Naive thymus-derived CD4-positive, alpha-beta T cell (primary cell): Measurements from ENCODE around the gene ZDHHC1. TPM values are rescaled to one million over a fixed set of nuclear protein-coding genes. Genes with fewer than 3 reads are reported as not detected.
"Not testable (repeated sequence)": the region's sequence is repeated elsewhere in the genome, so short reads cannot be mapped to it uniquely, and the experiment has no call there.

Experiments used
- ATAC-seq: fragments of 150-1000 bp; cut with Tn5 transposase; 2 replicates; pipeline ENCODE4 v1.10.0; 2021; ENCODE audit warnings: mild to moderate bottlenecking, moderate library complexity
- CTCF ChIA-PET: fragments of 350-600 bp; sonication (Branson Sonifier 250); formaldehyde crosslinking; loops from one replicate; lab custom pipeline; 2021; ENCODE audit warnings: antibody characterized with exemption; lab: Charles Lee
- POLR2A ChIA-PET: fragments of 350-600 bp; sonication (Branson Sonifier 250); formaldehyde crosslinking; loops from one replicate; lab custom pipeline; 2021; ENCODE audit warnings: antibody characterized with exemption, inconsistent platforms; lab: Charles Lee
- DNase-seq, 9 donors: peaks; one replicate each; pipeline versions ENCODE4 v3.0.0 to v3.0.0-alpha.2; 2020 to 2022; ENCODE audit warnings: mixed read lengths in 1 of 9
- H3K27ac ChIP-seq: one replicate; pipeline ENCODE4 v1.7.0; 2013; ENCODE audit warnings: mild to moderate bottlenecking, low read depth, low read length, moderate library complexity
- H3K27me3 ChIP-seq, 2 donors: one replicate each; pipeline ENCODE4 v1.7.0; 2013; ENCODE audit warnings: low read length in 2 of 2, mild to moderate bottlenecking in 2 of 2, moderate library complexity in 2 of 2; ENCODE audit not compliant: control insufficient read depth in 2 of 2, insufficient read depth in 2 of 2
- H3K36me3 ChIP-seq, 3 experiments: 1 replicate in 2 of 3; 2 replicates in 1 of 3; pipeline ENCODE4 v1.7.0; 2013; ENCODE audit warnings: low read length in 3 of 3, mild to moderate bottlenecking in 3 of 3, moderate library complexity in 1 of 3; ENCODE audit not compliant: insufficient read depth in 3 of 3, control insufficient read depth in 2 of 3
- H3K4me1 ChIP-seq, 2 donors: one replicate each; pipeline ENCODE4 v1.7.0; 2013; ENCODE audit warnings: low read length in 2 of 2, mild to moderate bottlenecking in 2 of 2, moderate library complexity in 1 of 2; ENCODE audit not compliant: control insufficient read depth in 2 of 2, insufficient read depth in 2 of 2
- H3K4me3 ChIP-seq: 2 replicates; pipeline ENCODE4 v1.7.0; 2013; ENCODE audit warnings: mild to moderate bottlenecking, low read length
- H3K9me3 ChIP-seq, 3 experiments: 1 replicate in 2 of 3; 2 replicates in 1 of 3; pipeline ENCODE4 v1.7.0; 2013; ENCODE audit warnings: low read length in 3 of 3; ENCODE audit not compliant: control insufficient read depth in 2 of 3
- H3K27ac Mint-ChIP-seq, 9 donors: one replicate each; pipeline ENCODE4 v1.8.0; 2020 to 2022; ENCODE audit warnings: mixed read lengths in 9 of 9, mild to moderate bottlenecking in 8 of 9, moderate library complexity in 5 of 9, inconsistent platforms in 2 of 9
- H3K27me3 Mint-ChIP-seq, 5 donors: one replicate each; pipeline ENCODE4 v1.8.0; 2021 to 2022; ENCODE audit warnings: mixed read lengths in 5 of 5, mild to moderate bottlenecking in 1 of 5
- H3K36me3 Mint-ChIP-seq, 5 donors: one replicate each; pipeline ENCODE4 v1.8.0; 2020 to 2022; ENCODE audit warnings: mixed read lengths in 5 of 5, mild to moderate bottlenecking in 3 of 5, inconsistent platforms in 1 of 5
- H3K4me1 Mint-ChIP-seq, 7 donors: one replicate each; pipeline ENCODE4 v1.8.0; 2020 to 2022; ENCODE audit warnings: mixed read lengths in 7 of 7, mild to moderate bottlenecking in 3 of 7, inconsistent platforms in 1 of 7
- H3K4me3 Mint-ChIP-seq, 10 donors: one replicate each; pipeline ENCODE4 v1.8.0; 2020 to 2022; ENCODE audit warnings: mild to moderate bottlenecking in 10 of 10, mixed read lengths in 10 of 10, moderate library complexity in 6 of 10, inconsistent platforms in 2 of 10
- H3K9me3 Mint-ChIP-seq, 11 donors: one replicate each; pipeline ENCODE4 v1.8.0; 2020 to 2022; ENCODE audit warnings: mixed read lengths in 11 of 11, mild to moderate bottlenecking in 4 of 11, inconsistent platforms in 1 of 11, moderate library complexity in 1 of 11
- intact Hi-C, 2 donors: fragments of 100-400 bp; cut with micrococcal nuclease; formaldehyde crosslinking; loops; one replicate each; pipeline ENCODE4 v1.15.1; 2023
- polyA plus RNA-seq, 2 donors: library from polyadenylated mRNA; unstranded; fragments of 300-500 nt; fragmentation: Illumina TruSeq; gene quantifications; one replicate each; pipeline ENCODE4 v1.2.3, GENCODE V29; 2021
- total RNA-seq, 6 experiments: library from RNA in 5 of 6; stranded (reverse) in 5 of 6; gene quantifications; 1 replicate in 5 of 6; 2 replicates in 1 of 6; pipeline ENCODE4 v1.2.3 and lab custom pipeline; 2021 to 2026

ZDHHC1 gene
- total and polyA plus RNA-seq, 7 experiments from 2014 or later = 0.34 to 3.6 (median 0.48) TPM; not detected in 4

DNA sequence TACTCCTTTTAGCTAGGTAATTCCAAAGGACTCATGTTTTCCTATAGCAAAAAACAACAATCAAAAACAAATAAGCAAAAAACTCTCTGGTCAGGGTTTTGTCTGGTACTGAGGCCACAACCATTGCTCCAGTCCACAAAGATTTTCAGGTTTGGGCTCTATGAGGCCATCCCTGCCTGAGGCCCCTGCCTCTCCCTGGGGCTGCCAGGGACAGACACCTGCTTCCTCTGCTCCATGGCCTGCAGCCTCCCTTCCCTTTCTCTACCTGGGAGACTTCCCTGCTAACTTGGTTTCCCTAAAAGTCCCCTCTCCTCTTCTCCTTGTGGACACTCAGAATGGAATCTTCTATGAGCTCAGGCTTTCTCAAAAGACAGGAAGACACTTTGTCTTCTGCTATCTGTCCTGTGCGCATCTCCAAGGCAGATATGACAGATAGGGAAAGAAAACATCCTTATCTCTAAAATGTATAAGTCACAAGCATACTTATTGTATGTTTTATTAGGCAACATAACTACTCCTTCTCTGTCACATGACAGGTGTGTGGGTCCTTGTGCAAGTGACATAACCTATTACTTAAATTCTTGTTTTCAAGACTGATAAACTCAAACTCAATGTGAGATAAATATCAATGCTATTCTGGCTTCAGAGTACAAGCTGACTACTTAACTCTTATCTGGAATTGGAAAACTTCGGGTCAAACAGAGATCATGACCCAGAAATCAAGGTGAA is 1.2 kb upstream of the ZDHHC1 start:
- no peak for DNase-seq

DNA sequence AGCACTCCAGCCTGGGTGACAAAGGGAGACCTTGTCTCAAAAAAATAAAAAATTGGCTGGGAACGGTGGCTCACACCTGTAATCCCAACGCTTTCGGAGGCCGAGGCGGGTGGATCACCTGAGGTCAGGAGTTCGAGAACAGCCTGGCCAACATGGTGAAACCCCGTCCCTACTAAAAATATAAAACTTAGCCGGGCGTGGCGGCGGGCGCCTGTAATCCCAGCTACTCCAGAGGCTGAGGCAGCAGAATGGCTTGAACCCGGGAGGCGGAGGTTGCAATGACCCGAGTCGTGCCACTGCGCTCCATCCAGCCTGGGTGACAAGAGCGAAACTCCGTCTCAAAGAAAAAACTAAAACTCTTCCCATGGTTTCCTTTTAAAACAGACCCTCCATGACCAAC is 856 bp downstream of the ZDHHC1 start:
- H3K27ac ChIP-seq, H3K9me3 ChIP-seq, H3K27me3 ChIP-seq, CTCF ChIA-PET, DNase-seq, H3K36me3 ChIP-seq, H3K9me3 Mint-ChIP-seq, H3K4me1 ChIP-seq, H3K36me3 Mint-ChIP-seq, ATAC-seq, POLR2A ChIA-PET: not testable (repeated sequence)
- Mint-ChIP-seq H3K4me3 (peak overlapping the region in 8 of 10 donors; percentile 38 to 80 (median 48)), H3K27me3 (peaks cover 22 to 44% (median 34%) of the 10 kb centered on the region in 5 donors), H3K27ac (peak overlapping the region in 2 of 9 donors; percentile 60 to 63), H3K4me1 (peaks cover 5 to 15% (median 10%) of the 10 kb centered on the region in 7 donors)
- peak overlapping the region; percentile 30 for H3K4me3 ChIP-seq
- intact Hi-C loops = loop anchor here in 1 of 2 donors (5.0 kb wide), 1 partner anchor 138 kb away; the partner anchor contains the start of gene PLEKHG4

More for the DNA sequence above, 1.2 kb upstream of the ZDHHC1 start:
- peak overlapping the region in 8 of 10 donors; percentile 3 to 88 (median 60) for H3K4me3 Mint-ChIP-seq
- H3K27me3 ChIP-seq = peaks cover 3 to 7% of the 10 kb centered on the region in 2 donors
- ChIA-PET POLR2A (interaction anchor here (1.3 kb wide), 1 partner anchor 65 kb away, joined by 3 read pairs; no protein-coding TSS in a partner anchor), CTCF (interaction anchor here (1.0 kb wide), 1 partner anchor 262 kb away, joined by 3 read pairs; no protein-coding TSS in a partner anchor)
- H3K4me1 Mint-ChIP-seq = peaks cover 5 to 15% (median 10%) of the 10 kb centered on the region in 7 donors
- H3K36me3 ChIP-seq = no peaks in the 10 kb centered on the region
- H3K9me3 ChIP-seq = no peaks in the 10 kb centered on the region
- peaks cover 22 to 38% (median 34%) of the 10 kb centered on the region in 5 donors for H3K27me3 Mint-ChIP-seq
- no peak for ATAC-seq
- intact Hi-C loops = loop anchor here in 1 of 2 donors (5.0 kb wide), 1 partner anchor 140 kb away; the partner anchor contains the start of gene PLEKHG4
- no peaks in the 10 kb centered on the region for H3K36me3 Mint-ChIP-seq
- peaks cover 0 to 2% (median 0%) of the 10 kb centered on the region in 11 donors for H3K9me3 Mint-ChIP-seq
- peak overlapping the region in 1 of 9 donors; percentile 33 for H3K27ac Mint-ChIP-seq
- H3K4me3 ChIP-seq = no peak overlapping the region
- H3K27ac ChIP-seq = no peak overlapping the region
- H3K4me1 ChIP-seq = no peaks in the 10 kb centered on the region

DNA sequence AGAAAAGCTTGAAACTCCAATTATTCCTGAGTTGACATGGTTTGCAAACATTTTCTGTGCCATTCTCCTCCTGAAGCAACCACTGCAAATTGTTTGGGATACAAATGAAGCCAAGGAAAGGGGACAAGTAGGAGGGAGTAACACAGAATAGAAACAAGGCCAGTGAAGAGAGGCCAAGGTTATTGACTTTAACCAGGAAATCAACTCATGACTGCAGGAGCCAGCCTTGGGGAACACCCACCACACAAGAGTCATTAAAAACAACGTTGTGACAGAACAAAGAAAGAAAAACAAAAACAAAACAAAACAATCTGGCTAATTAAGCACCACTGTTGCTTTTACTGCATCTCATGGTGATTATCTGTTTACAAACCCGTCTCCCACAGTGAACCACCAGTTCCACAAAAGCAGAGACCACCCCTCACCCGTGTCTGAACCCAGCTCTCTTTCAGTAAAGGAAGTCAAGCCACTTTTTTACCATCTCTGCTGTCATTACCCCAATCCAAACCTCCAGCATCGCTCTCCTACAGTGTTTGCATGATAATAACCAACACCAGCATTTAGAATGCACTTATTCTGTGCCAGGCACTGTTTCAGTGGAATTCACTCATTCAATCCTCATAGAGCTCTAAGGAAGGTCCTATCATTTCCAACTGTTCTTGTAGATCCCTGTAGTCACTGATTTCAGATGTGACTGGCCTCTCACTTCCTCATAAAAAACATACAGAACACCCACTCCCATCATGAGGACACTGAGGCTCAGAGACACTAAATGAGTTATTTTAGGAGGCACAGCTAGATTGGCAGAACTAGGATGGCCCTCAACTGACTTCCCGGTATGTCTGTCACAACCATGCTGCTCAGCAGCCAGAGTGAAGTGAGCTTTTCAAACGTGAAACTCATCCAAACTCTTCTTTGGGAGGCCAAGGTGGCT is 2.0 kb downstream of the ZDHHC1 start:
- no peak for ATAC-seq
- H3K4me1 ChIP-seq = no peaks in the 10 kb centered on the region
- intact Hi-C loops = no loop called here
- no peak overlapping the region for H3K27ac Mint-ChIP-seq
- peaks cover 3 to 4% of the 10 kb centered on the region in 2 donors for H3K27me3 ChIP-seq
- H3K27me3 Mint-ChIP-seq = peaks cover 24 to 40% (median 28%) of the 10 kb centered on the region in 5 donors
- no peak for DNase-seq
- H3K4me3 Mint-ChIP-seq = peak overlapping the region in 1 of 10 donors; percentile 3
- no peak overlapping the region for H3K4me3 ChIP-seq
- ChIA-PET POLR2A (no interaction called here), CTCF (interaction anchor here (0.6 kb wide), 1 partner anchor 346 kb away, joined by 3 read pairs; no protein-coding TSS in a partner anchor)
- peaks cover 0 to 2% (median 0%) of the 10 kb centered on the region in 11 donors for H3K9me3 Mint-ChIP-seq
- peaks cover 5 to 15% (median 10%) of the 10 kb centered on the region in 7 donors for H3K4me1 Mint-ChIP-seq
- H3K36me3 Mint-ChIP-seq = no peaks in the 10 kb centered on the region
- no peaks in the 10 kb centered on the region for H3K9me3 ChIP-seq
- no peak overlapping the region for H3K27ac ChIP-seq
- H3K36me3 ChIP-seq = no peaks in the 10 kb centered on the region

DNA sequence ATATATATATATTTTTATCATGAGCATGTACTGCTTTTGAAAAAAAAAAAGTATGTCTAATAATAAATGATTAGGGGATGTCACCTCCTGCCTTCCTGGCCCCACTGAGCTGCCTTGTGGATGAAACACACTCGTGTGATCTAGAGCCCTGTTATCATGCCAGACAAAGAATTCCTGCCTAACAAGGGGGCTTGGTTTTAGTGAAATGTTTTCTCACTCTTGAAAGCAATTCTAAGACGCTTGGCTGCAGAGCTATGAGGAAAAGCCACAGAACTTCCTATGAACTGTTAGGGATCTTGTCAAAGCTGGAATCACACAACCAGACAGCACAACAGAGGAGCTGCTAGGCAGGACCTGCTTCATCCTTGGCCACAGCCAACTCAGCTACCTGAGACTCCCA is 4.0 kb downstream of the ZDHHC1 start:
- peaks cover 0 to 3% (median 0%) of the 10 kb centered on the region in 11 donors for H3K9me3 Mint-ChIP-seq
- CTCF ChIA-PET = interaction anchor here (0.9 kb wide), 1 partner anchor 14 kb away, joined by 3 read pairs; no protein-coding TSS in a partner anchor
- H3K36me3 ChIP-seq = no peaks in the 10 kb centered on the region
- H3K4me1 Mint-ChIP-seq = peaks cover 5 to 11% (median 9%) of the 10 kb centered on the region in 7 donors
- H3K9me3 ChIP-seq = no peaks in the 10 kb centered on the region
- no peaks in the 10 kb centered on the region for H3K4me1 ChIP-seq
- DNase-seq = no peak
- H3K27ac Mint-ChIP-seq = no peak overlapping the region
- intact Hi-C loops = no loop called here
- H3K27me3 Mint-ChIP-seq = peaks cover 20 to 29% (median 22%) of the 10 kb centered on the region in 5 donors
- POLR2A ChIA-PET = no interaction called here
- no peaks in the 10 kb centered on the region for H3K36me3 Mint-ChIP-seq
- no peak overlapping the region for H3K27ac ChIP-seq
- peaks cover 3 to 4% of the 10 kb centered on the region in 2 donors for H3K27me3 ChIP-seq
- no peak for ATAC-seq
- H3K4me3 ChIP-seq = no peak overlapping the region
- H3K4me3 Mint-ChIP-seq = no peak overlapping the region

DNA sequence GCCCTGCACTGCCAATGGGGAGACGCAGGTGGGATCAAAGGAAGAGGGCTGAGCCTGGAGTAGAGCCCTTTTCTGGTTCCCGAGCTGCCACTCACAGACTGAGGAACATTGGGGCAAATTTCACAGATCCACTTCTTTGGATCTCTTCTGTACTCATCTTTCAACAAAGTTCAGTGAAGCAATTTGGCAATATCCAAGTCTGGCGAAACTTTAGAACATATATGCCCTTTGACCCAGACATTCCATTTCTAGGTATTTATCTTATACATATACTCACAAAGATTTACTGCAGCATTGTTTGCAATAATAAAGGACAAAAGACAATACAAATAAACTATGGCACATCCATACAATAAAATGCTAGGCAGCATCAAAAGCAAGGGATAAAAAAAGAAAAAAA is 4.9 kb downstream of the ZDHHC1 start:
- Histone ChIP-seq H3K4me1 (no peaks in the 10 kb centered on the region), H3K27me3 (peaks cover 0 to 4% of the 10 kb centered on the region in 2 donors), H3K9me3 (no peaks in the 10 kb centered on the region), H3K36me3 (no peaks in the 10 kb centered on the region), H3K4me3 (no peak overlapping the region), H3K27ac (no peak overlapping the region)
- Mint-ChIP-seq H3K4me1 (peaks cover 0 to 6% (median 4%) of the 10 kb centered on the region in 7 donors), H3K27me3 (peaks cover 12 to 21% (median 15%) of the 10 kb centered on the region in 5 donors), H3K27ac (no peak overlapping the region), H3K9me3 (peaks cover 0 to 3% (median 0%) of the 10 kb centered on the region in 11 donors), H3K4me3 (no peak overlapping the region), H3K36me3 (no peaks in the 10 kb centered on the region)
- CTCF ChIA-PET = no interaction called here
- POLR2A ChIA-PET = no interaction called here
- DNase-seq (no peak), ATAC-seq (no peak)
- intact Hi-C loops = no loop called here

DNA sequence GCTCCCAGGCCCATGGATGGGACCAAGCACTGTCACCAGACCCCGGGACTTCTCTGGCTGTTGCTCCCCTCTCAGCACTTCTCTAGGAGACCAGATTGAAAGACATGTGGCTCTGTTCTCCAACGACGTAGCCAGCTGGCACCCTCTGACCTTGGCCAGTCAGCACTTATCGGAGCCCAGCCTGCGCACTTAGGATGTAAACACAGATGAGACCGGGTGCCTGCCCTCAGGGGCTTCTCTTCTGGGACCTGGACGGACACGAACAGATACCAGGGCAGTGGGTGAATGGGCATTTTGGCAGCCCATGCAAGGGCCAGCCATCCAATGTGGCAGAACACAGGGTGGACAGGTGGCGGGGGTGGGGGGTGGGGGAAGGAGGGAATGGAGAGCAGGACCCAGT is 6.6 kb downstream of the ZDHHC1 start:
- Mint-ChIP-seq H3K4me1 (peaks cover 0 to 3% (median 0%) of the 10 kb centered on the region in 7 donors), H3K27me3 (peaks cover 5 to 16% (median 8%) of the 10 kb centered on the region in 5 donors), H3K9me3 (peaks cover 0 to 1% (median 0%) of the 10 kb centered on the region in 11 donors), H3K36me3 (no peaks in the 10 kb centered on the region), H3K27ac (no peak overlapping the region), H3K4me3 (no peak overlapping the region)
- DNase-seq = no peak
- Histone ChIP-seq H3K4me1 (no peaks in the 10 kb centered on the region), H3K27me3 (peaks cover 0 to 4% of the 10 kb centered on the region in 2 donors), H3K9me3 (no peaks in the 10 kb centered on the region), H3K36me3 (no peaks in the 10 kb centered on the region), H3K4me3 (no peak overlapping the region), H3K27ac (no peak overlapping the region)
- POLR2A ChIA-PET = no interaction called here
- CTCF ChIA-PET = no interaction called here
- ATAC-seq = no peak
- intact Hi-C loops = no loop called here
